Caco-2 (cell line): ENCODE results near the gene CDC42SE2. TPM values are rescaled to one million over a fixed set of nuclear protein-coding genes. Genes with fewer than 3 reads are reported as not detected.

ENCODE experiments used
- BruUV-seq: library from RNA; stranded (reverse); fragments of 400-500 nt; replicated peaks from 2 replicates; lab custom pipeline; 2021; lab: Mats Ljungman, UMichigan
- CTCF ChIA-PET: fragments of 300-600 bp; sonication (Branson Sonifier 250); formaldehyde crosslinking; loops from one replicate; lab custom pipeline; 2022; ENCODE audit warnings: antibody characterized with exemption; lab: Charles Lee
- POLR2A ChIA-PET: fragments of 300-600 bp; sonication (Branson Sonifier 250); formaldehyde crosslinking; loops from one replicate; lab custom pipeline; 2022; ENCODE audit warnings: antibody characterized with exemption; lab: Charles Lee
- DNase-seq, 2 experiments: peaks; one replicate each; pipeline versions ENCODE4 v3.0.0 to v3.0.0-alpha.2; 2020 to 2022
- H3K27me3 ChIP-seq: replicated peaks from 2 replicates; pipeline ENCODE4 v1.6.0; 2011; ENCODE audit warnings: low read length; ENCODE audit not compliant: control insufficient read depth, insufficient read depth
- H3K36me3 ChIP-seq: 2 replicates; pipeline ENCODE4 v1.5.1; 2011; ENCODE audit warnings: low read length; ENCODE audit not compliant: control insufficient read depth, insufficient read depth
- H3K4me1 ChIP-seq: fragments of 250-450 bp; sonication (Bioruptor Pico); 2 replicates; pipeline ENCODE4 v1.5.1; 2020; ENCODE audit warnings: mild to moderate bottlenecking
- H3K4me3 ChIP-seq: 2 replicates; pipeline ENCODE4 v1.5.1; 2011; ENCODE audit warnings: low read depth, mild to moderate bottlenecking, control low read depth, low read length
- H3K9me3 ChIP-seq: fragments of 250-450 bp; sonication (Bioruptor Pico); 2 replicates; pipeline ENCODE4 v1.5.1; 2020; ENCODE audit warnings: mild to moderate bottlenecking, moderate library complexity
- H3K27ac Mint-ChIP-seq: one replicate; pipeline ENCODE4 v1.8.0; 2022; ENCODE audit warnings: mixed read lengths; ENCODE audit not compliant: unreplicated experiment
- H3K27me3 Mint-ChIP-seq: one replicate; pipeline ENCODE4 v1.8.0; 2022; ENCODE audit warnings: mixed read lengths; ENCODE audit not compliant: insufficient read depth, unreplicated experiment
- H3K36me3 Mint-ChIP-seq: one replicate; pipeline ENCODE4 v1.8.0; 2022; ENCODE audit warnings: mild to moderate bottlenecking, mixed read lengths; ENCODE audit not compliant: insufficient read depth, unreplicated experiment
- H3K4me1 Mint-ChIP-seq: one replicate; pipeline ENCODE4 v1.8.0; 2022; ENCODE audit warnings: low read depth, mixed read lengths; ENCODE audit not compliant: unreplicated experiment
- H3K4me3 Mint-ChIP-seq: one replicate; pipeline ENCODE4 v1.8.0; 2022; ENCODE audit warnings: mild to moderate bottlenecking, moderate library complexity, mixed read lengths; ENCODE audit not compliant: unreplicated experiment
- H3K9me3 Mint-ChIP-seq: one replicate; pipeline ENCODE4 v1.8.0; 2022; ENCODE audit warnings: mixed read lengths; ENCODE audit not compliant: unreplicated experiment
- intact Hi-C: fragments of 100-400 bp; cut with micrococcal nuclease; formaldehyde crosslinking; loops from one replicate; pipeline ENCODE4 v1.10.0; 2022; ENCODE audit not compliant: unreplicated experiment
- total RNA-seq: library from RNA; stranded (reverse); gene quantifications from 2 replicates; pipeline ENCODE4 v1.2.3, GENCODE V29; 2022
- TF ChIP-seq, protein P1 (sequence below), 2 experiments: fragments of 200-600 bp in 1 of 2; IDR thresholded peaks; 1 replicate in 1 of 2; 2 replicates in 1 of 2; pipeline versions ENCODE4 v1.5.1 to v1.8.0; 2011 to 2022; ENCODE audit warnings: antibody characterized with exemption in 1 of 2, control low read depth in 1 of 2, inconsistent platforms in 1 of 2, low read depth in 1 of 2, low read length in 1 of 2, mild to moderate bottlenecking in 1 of 2, moderate library complexity in 1 of 2; ENCODE audit not compliant: insufficient read depth in 1 of 2, severe bottlenecking in 1 of 2, unreplicated experiment in 1 of 2

The CDC42SE2 gene
- total RNA-seq, 1 experiment from 2014 or later, result 39.4 TPM

DNA sequence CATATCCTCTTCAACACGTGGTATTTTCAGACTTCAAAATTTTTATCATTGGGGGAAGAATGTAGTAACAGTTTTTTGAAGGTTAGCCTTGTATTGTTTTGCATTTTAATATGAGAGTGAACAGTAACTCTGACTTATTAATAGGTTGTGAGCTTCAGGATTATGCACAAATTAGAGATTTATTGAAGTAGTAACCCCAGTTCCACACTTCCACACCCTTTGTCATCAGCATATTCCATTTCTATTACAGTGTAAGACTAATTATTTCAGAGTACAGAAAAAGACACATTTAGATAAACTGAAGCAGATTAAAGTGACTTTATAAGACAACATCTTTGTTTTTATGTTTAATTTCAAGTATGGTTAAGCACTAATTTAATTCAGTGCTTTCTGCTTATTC is 105.7 kb downstream of the CDC42SE2 start:
- no peaks in the 10 kb centered on the region for H3K27me3 Mint-ChIP-seq
- no peaks in the 10 kb centered on the region for H3K27me3 ChIP-seq
- DNase-seq, result no peak
- peaks cover 21% of the 10 kb centered on the region for H3K4me1 Mint-ChIP-seq
- H3K4me3 Mint-ChIP-seq, result no peak overlapping the region
- H3K9me3 ChIP-seq, result no peaks in the 10 kb centered on the region
- H3K27ac Mint-ChIP-seq, result no peak overlapping the region
- no TSS peak for BruUV-seq
- POLR2A ChIA-PET, result no interaction called here
- no peaks in the 10 kb centered on the region for H3K9me3 Mint-ChIP-seq
- H3K36me3 ChIP-seq, result no peaks in the 10 kb centered on the region
- intact Hi-C loops, result no loop called here
- TF ChIP-seq, protein P1, sequence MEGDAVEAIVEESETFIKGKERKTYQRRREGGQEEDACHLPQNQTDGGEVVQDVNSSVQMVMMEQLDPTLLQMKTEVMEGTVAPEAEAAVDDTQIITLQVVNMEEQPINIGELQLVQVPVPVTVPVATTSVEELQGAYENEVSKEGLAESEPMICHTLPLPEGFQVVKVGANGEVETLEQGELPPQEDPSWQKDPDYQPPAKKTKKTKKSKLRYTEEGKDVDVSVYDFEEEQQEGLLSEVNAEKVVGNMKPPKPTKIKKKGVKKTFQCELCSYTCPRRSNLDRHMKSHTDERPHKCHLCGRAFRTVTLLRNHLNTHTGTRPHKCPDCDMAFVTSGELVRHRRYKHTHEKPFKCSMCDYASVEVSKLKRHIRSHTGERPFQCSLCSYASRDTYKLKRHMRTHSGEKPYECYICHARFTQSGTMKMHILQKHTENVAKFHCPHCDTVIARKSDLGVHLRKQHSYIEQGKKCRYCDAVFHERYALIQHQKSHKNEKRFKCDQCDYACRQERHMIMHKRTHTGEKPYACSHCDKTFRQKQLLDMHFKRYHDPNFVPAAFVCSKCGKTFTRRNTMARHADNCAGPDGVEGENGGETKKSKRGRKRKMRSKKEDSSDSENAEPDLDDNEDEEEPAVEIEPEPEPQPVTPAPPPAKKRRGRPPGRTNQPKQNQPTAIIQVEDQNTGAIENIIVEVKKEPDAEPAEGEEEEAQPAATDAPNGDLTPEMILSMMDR (IDR thresholded peaks at IDR 0.05; ENCODE audit: insufficient read depth in 1 of 2, low read depth in 1 of 2, low read length in 1 of 2, severe bottlenecking in 1 of 2, unreplicated experiment in 1 of 2), result no peak
- peaks cover 21% of the 10 kb centered on the region for H3K4me1 ChIP-seq
- H3K36me3 Mint-ChIP-seq, result peaks cover 16% of the 10 kb centered on the region
- CTCF ChIA-PET, result no interaction called here
- H3K4me3 ChIP-seq, result no peak overlapping the region

DNA sequence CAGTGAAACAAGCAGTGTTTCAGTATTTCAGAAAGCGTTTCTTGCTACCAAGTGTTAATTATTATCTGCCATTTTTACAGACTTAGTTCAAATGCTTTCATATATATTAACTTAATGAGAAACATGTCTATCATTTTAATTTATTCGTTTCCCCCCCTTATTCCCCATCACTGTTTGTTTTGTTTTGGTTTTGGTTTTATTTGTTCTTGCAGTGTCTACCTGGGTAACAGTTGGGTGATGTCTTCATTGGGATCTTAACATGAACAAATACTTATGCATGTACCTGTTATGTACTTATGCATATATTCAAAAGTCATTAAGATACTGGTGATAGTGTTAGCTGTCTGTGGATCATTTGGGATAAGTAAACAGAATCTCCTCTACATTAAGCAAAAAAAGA is 108.0 kb downstream of the CDC42SE2 start:
- H3K9me3 Mint-ChIP-seq, result no peaks in the 10 kb centered on the region
- ChIA-PET CTCF (no interaction called here), POLR2A (no interaction called here)
- no peak overlapping the region for H3K4me3 Mint-ChIP-seq
- no peak for DNase-seq
- intact Hi-C loops, result no loop called here
- H3K36me3 Mint-ChIP-seq, result peaks cover 12% of the 10 kb centered on the region
- H3K4me1 ChIP-seq, result peaks cover 20% of the 10 kb centered on the region
- H3K27ac Mint-ChIP-seq, result no peak overlapping the region
- TF ChIP-seq, protein P1 (IDR thresholded peaks at IDR 0.05; ENCODE audit: insufficient read depth in 1 of 2, low read depth in 1 of 2, low read length in 1 of 2, severe bottlenecking in 1 of 2, unreplicated experiment in 1 of 2), result no peak
- no peaks in the 10 kb centered on the region for H3K36me3 ChIP-seq
- H3K27me3 ChIP-seq, result no peaks in the 10 kb centered on the region
- H3K4me3 ChIP-seq, result no peak overlapping the region
- no peaks in the 10 kb centered on the region for H3K27me3 Mint-ChIP-seq
- H3K4me1 Mint-ChIP-seq, result peaks cover 21% of the 10 kb centered on the region
- BruUV-seq, result no TSS peak
- no peaks in the 10 kb centered on the region for H3K9me3 ChIP-seq

- Mint-ChIP-seq H3K4me1 (peaks cover 21% of the 10 kb centered on the region), H3K27me3 (no peaks in the 10 kb centered on the region), H3K4me3 (no peak overlapping the region), H3K36me3 (peaks cover 5% of the 10 kb centered on the region), H3K9me3 (no peaks in the 10 kb centered on the region), H3K27ac (no peak overlapping the region)
- no peaks in the 10 kb centered on the region for H3K36me3 ChIP-seq
- no peak overlapping the region for H3K4me3 ChIP-seq
- ChIA-PET CTCF (no interaction called here), POLR2A (no interaction called here)
- DNase-seq, result no peak
- peaks cover 20% of the 10 kb centered on the region for H3K4me1 ChIP-seq
- TF ChIP-seq, protein P1 (IDR thresholded peaks at IDR 0.05; ENCODE audit: insufficient read depth in 1 of 2, low read depth in 1 of 2, low read length in 1 of 2, severe bottlenecking in 1 of 2, unreplicated experiment in 1 of 2), result no peak
- intact Hi-C loops, result no loop called here
- no peaks in the 10 kb centered on the region for H3K27me3 ChIP-seq
- BruUV-seq, result no TSS peak
- H3K9me3 ChIP-seq, result no peaks in the 10 kb centered on the region
These were observed 109.4 kb downstream of the CDC42SE2 start for GRCh38 chr5:131373265-131373664.
